K562 (cell line): ENCODE data around the gene ZMYND19. TPM values are rescaled to one million over a fixed set of nuclear protein-coding genes. Genes with fewer than 3 reads are reported as not detected.

Experiments used
- BHLHE40 ChIP-seq: IDR thresholded peaks from 2 replicates; pipeline ENCODE4 v1.6.1; 2011; ENCODE audit warnings: low read length, improper control_type of control experiment
- CBFA2T3 ChIP-seq: fragments of 450-650 bp; IDR thresholded peaks from 2 replicates; pipeline ENCODE4 v1.6.1; 2017
- CC2D1A ChIP-seq: fragments of 450-650 bp; IDR thresholded peaks from 2 replicates; pipeline ENCODE4 v1.6.1; 2017; ENCODE audit warnings: mild to moderate bottlenecking
- CEBPG ChIP-seq, 3 experiments: fragments of 200-800 bp in 1 of 3; sonication (Bioruptor generic) in 1 of 3; sonication (generic) in 1 of 3; formaldehyde crosslinking in 1 of 3; IDR thresholded peaks in 2 of 3; conservative IDR thresholded peaks in 1 of 3; 2 replicates each; pipeline versions ENCODE4 v1.6.1 to v1.8.0; 2016 to 2022; ENCODE audit warnings: missing compliant biosample characterization in 2 of 3, missing genetic modification characterization in 2 of 3, mild to moderate bottlenecking in 1 of 3, missing genetic modification reagents in 1 of 3
- CTBP1 ChIP-seq: fragments of 450-650 bp; IDR thresholded peaks from 2 replicates; pipeline ENCODE4 v1.6.1; 2016; ENCODE audit warnings: borderline replicate concordance
- EP400 ChIP-seq: fragments of 450-650 bp; IDR thresholded peaks from 2 replicates; pipeline ENCODE4 v1.6.1; 2017; ENCODE audit warnings: antibody characterized with exemption, mild to moderate bottlenecking, moderate library complexity
- GMEB1 ChIP-seq: fragments of 250-450 bp; sonication (Bioruptor Pico); IDR thresholded peaks from 2 replicates; pipeline ENCODE4 v1.4.0; 2020; ENCODE audit warnings: mild to moderate bottlenecking
- HDAC2 ChIP-seq: fragments of 450-650 bp; IDR thresholded peaks from 2 replicates; pipeline ENCODE4 v1.6.1; 2016; ENCODE audit warnings: mild to moderate bottlenecking
- HOXB6 ChIP-seq: fragments of 250-450 bp; sonication (Bioruptor Pico); IDR thresholded peaks from 2 replicates; pipeline ENCODE4 v1.5.1; 2022; ENCODE audit warnings: mild to moderate bottlenecking, borderline replicate concordance
- MBD1 ChIP-seq: fragments of 250-450 bp; sonication (Bioruptor Pico); IDR thresholded peaks from 2 replicates; pipeline ENCODE4 v1.8.0; 2022; ENCODE audit warnings: inconsistent platforms
- MYBL2 ChIP-seq, 2 experiments: fragments of 450-650 bp in 1 of 2; sonication (generic) in 1 of 2; formaldehyde crosslinking in 1 of 2; IDR thresholded peaks; 2 replicates each; pipeline versions ENCODE4 v1.6.1 to v1.8.1; 2017 to 2022; ENCODE audit warnings: borderline replicate concordance in 1 of 2, inconsistent platforms in 1 of 2, low read depth in 1 of 2, mild to moderate bottlenecking in 1 of 2, missing genetic modification reagents in 1 of 2, moderate library complexity in 1 of 2
- NFYB ChIP-seq: IDR thresholded peaks from 2 replicates; pipeline ENCODE4 v1.6.1; 2011; ENCODE audit warnings: mild to moderate bottlenecking, moderate library complexity; ENCODE audit not compliant: insufficient read length; ENCODE audit errors: extremely low read depth
- POLR2A ChIP-seq: fragments of 450-650 bp; conservative IDR thresholded peaks from 2 replicates; pipeline ENCODE4 v1.6.1; 2016
- SMAD1 ChIP-seq: fragments of 150-350 bp; IDR thresholded peaks from 2 replicates; pipeline ENCODE4 v1.6.1; 2014; ENCODE audit warnings: low read length, low read depth; ENCODE audit not compliant: partially characterized antibody
- SRSF1 ChIP-seq: fragments of 200-400 bp; formaldehyde crosslinking; IDR thresholded peaks from 2 replicates; pipeline ENCODE4 v1.6.1; 2017; ENCODE audit warnings: mild to moderate bottlenecking, low read depth, low read length, moderate library complexity
- U2AF1 ChIP-seq: fragments of 200-400 bp; formaldehyde crosslinking; optimal IDR thresholded peaks from 2 replicates; pipeline ENCODE3; 2017; ENCODE audit warnings: mild to moderate bottlenecking, low read depth, low read length, moderate library complexity
- ZFPM2 ChIP-seq: fragments of 250-450 bp; sonication (Bioruptor Pico); IDR thresholded peaks from 2 replicates; pipeline ENCODE4 v1.5.1; 2022; ENCODE audit warnings: mild to moderate bottlenecking
- ZNF124 ChIP-seq: sonication (generic); formaldehyde crosslinking; IDR thresholded peaks from 2 replicates; pipeline ENCODE4 v1.8.1; 2022; ENCODE audit warnings: missing genetic modification reagents
- ZNF395 ChIP-seq: fragments of 200-800 bp; sonication (Bioruptor generic); IDR thresholded peaks from 2 replicates; pipeline ENCODE4 v1.6.1; 2017; ENCODE audit warnings: missing genetic modification characterization, missing compliant biosample characterization
- ZNF778 ChIP-seq: fragments of 450-650 bp; formaldehyde crosslinking; IDR thresholded peaks from 2 replicates; pipeline ENCODE4 v1.4.0; 2020; ENCODE audit warnings: mild to moderate bottlenecking, moderate library complexity
- polyA plus RNA-seq, 8 experiments: library from polyadenylated mRNA; depleted of rRNA in 4 of 8; stranded (reverse) in 5 of 8; unstranded in 3 of 8; fragments of >200 nt; fragmentation: Nextera tagmentation in 2 of 8; fragmentation: Illumina TruSeq in 1 of 8; extraction: Ambion mirVana in 2 of 8; extraction: Trizol in 1 of 8; gene quantifications; 2 replicates each; pipeline versions ENCODE4 v1.2.1 to v1.2.3, GENCODE V29; 2011 to 2014; ENCODE audit warnings: inconsistent platforms in 1 of 8, missing spikeins in 1 of 8
- total RNA-seq, 7 experiments: library from RNA; depleted of rRNA in 6 of 7; stranded (reverse); fragments of >200 nt in 6 of 7; fragmentation: Illumina TruSeq in 2 of 7; extraction: Trizol in 2 of 7; gene quantifications; 2 replicates each; pipeline versions ENCODE4 v1.2.1 to v1.2.3, GENCODE V29; 2011 to 2021; ENCODE audit warnings: low replicate concordance in 1 of 7

The ZMYND19 gene
- total and polyA plus RNA-seq, 9 of the 15 experiments (the other 6 are each of a cell fraction or from before 2014, with no cell fraction given) = 1.0 to 86.7 (median 44.0) TPM

GRCh38 chr9:137551264-137552021 is 38.9 kb downstream of the ZMYND19 start, which contains the start of gene MRPL41 (continued):
- TF ChIP-seq CTBP1 (peak; percentile 61), GMEB1 (CRISPR knock-in tag) (no peak), CC2D1A (no peak), HDAC2 (no peak), ZNF124 (CRISPR knock-in tag) (no peak), CEBPG (CRISPR knock-in tag; IDR thresholded peaks at IDR 0.05) (no peak), CEBPG (tag; conservative IDR thresholded peaks at IDR 0.05 in 1 of 2, IDR thresholded peaks at IDR 0.05 in 1 of 2) (no peak), U2AF1 (peak; percentile 25), HOXB6 (CRISPR knock-in tag) (no peak), POLR2A (peak; percentile 81), NFYB (peak; percentile 43), CBFA2T3 (no peak), ZNF395 (CRISPR knock-in tag) (peak; percentile 45; the same call in 1 of the 2 replicates), SMAD1 (no peak), MYBL2 (IDR thresholded peaks at IDR 0.05; ENCODE audit: low read depth) (no peak), MYBL2 (CRISPR knock-in tag; IDR thresholded peaks at IDR 0.05; ENCODE audit: borderline replicate concordance) (no peak), BHLHE40 (peak; percentile 21; the same call in 1 of the 2 replicates), MBD1 (CRISPR knock-in tag) (no peak), EP400 (no peak; the same call in 1 of the 2 replicates), SRSF1 (no peak), ZFPM2 (no peak), ZNF778 (no peak)
